ENCODE measurements around the gene REN. TPM values are rescaled to one million over a fixed set of nuclear protein-coding genes. Genes with fewer than 3 reads are reported as not detected.

The REN gene
- total RNA-seq, 1 experiment from 2014 or later = not detected

DNA sequence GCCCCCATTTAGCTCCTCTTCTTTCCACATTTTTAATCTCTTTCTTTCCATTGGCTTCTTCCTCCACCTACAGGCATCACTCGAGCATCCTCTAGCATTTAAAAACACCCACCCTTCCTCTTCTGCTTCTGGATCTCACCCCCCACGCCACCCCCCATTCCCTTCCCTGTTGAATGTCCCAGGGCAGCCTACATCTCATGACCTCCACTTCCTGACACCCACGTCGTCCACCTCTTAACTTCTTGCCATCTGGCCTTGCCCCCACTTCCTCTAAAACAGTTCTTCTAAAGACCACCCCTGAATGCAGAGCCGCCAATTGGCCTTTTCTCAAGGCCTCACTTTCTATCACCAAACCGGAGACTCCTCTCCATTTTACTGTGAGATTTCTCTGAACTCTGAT is 8.2 kb downstream of the REN start:
- Mint-ChIP-seq H3K36me3 (ENCODE audit: insufficient read depth in 1 of 3, low read depth in 3 of 3) (no peaks in the 10 kb centered on the region; a peak in 2 of 7 replicates), H3K9me3 (no peaks in the 10 kb centered on the region), H3K4me1 (peaks cover 5 to 6% of the 10 kb centered on the region in 2 experiments; a peak in 3 of 4 replicates), H3K27me3 (ENCODE audit: low read depth) (peaks cover 31% of the 10 kb centered on the region), H3K4me3 (no peak overlapping the region), H3K27ac (0 out of 7 replicates have a peak overlapping the region, but pooled peaks of 1 of the 3 experiments have one; percentile 0)
- H3K4ac ChIP-seq (ENCODE audit: low read depth, low read length) = no peak overlapping the region
- H3K9me3 ChIP-seq (ENCODE audit: control insufficient read depth, low read depth, low read length) = no peaks in the 10 kb centered on the region
- no peak overlapping the region for H3K9ac ChIP-seq (ENCODE audit: extremely low read depth, insufficient read length, low read length)
- no peak overlapping the region for H2BK120ac ChIP-seq (ENCODE audit: low read depth, low read length, poor library complexity, severe bottlenecking)
- TF ChIP-seq, protein P1, sequence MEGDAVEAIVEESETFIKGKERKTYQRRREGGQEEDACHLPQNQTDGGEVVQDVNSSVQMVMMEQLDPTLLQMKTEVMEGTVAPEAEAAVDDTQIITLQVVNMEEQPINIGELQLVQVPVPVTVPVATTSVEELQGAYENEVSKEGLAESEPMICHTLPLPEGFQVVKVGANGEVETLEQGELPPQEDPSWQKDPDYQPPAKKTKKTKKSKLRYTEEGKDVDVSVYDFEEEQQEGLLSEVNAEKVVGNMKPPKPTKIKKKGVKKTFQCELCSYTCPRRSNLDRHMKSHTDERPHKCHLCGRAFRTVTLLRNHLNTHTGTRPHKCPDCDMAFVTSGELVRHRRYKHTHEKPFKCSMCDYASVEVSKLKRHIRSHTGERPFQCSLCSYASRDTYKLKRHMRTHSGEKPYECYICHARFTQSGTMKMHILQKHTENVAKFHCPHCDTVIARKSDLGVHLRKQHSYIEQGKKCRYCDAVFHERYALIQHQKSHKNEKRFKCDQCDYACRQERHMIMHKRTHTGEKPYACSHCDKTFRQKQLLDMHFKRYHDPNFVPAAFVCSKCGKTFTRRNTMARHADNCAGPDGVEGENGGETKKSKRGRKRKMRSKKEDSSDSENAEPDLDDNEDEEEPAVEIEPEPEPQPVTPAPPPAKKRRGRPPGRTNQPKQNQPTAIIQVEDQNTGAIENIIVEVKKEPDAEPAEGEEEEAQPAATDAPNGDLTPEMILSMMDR (conservative IDR thresholded peaks at IDR 0.05) = no peak
- DNase-seq = no peak
- no peak overlapping the region for H3K4me2 ChIP-seq (ENCODE audit: insufficient read depth, insufficient read length, low read length)
- H4K91ac ChIP-seq (ENCODE audit: insufficient read length, low read depth, low read length) = no peak overlapping the region
- no peak overlapping the region for H4K5ac ChIP-seq (ENCODE audit: insufficient read length, low read depth, low read length)
- no peak overlapping the region for H3K27ac ChIP-seq (ENCODE audit: insufficient read length, low read depth, low read length)
- no peak overlapping the region for H3K14ac ChIP-seq (ENCODE audit: insufficient read depth, low read length)
- H3T11ph ChIP-seq (ENCODE audit: low read length) = no peak overlapping the region
- no peak overlapping the region for H2BK15ac ChIP-seq (ENCODE audit: low read depth, low read length)
- no peaks in the 10 kb centered on the region for H3K79me1 ChIP-seq (ENCODE audit: insufficient read depth, low read depth, low read length, poor library complexity, severe bottlenecking)
- H3K4me1 ChIP-seq (ENCODE audit: insufficient read depth, low read length) = no peaks in the 10 kb centered on the region
- no peak overlapping the region for H3K23ac ChIP-seq (ENCODE audit: insufficient read length, low read depth, low read length)
- no peak overlapping the region for H4K8ac ChIP-seq (replicated peaks; ENCODE audit: insufficient read length, low read depth, low read length)
- no peak overlapping the region for H2AK5ac ChIP-seq (ENCODE audit: insufficient read length, low read length)
- no CpG with 5 or more reads among the region's 6 CpGs for WGBS (ENCODE audit: extremely low coverage, insufficient read length, low lambda C conversion rate)
- no peak overlapping the region for H3K56ac ChIP-seq (ENCODE audit: insufficient read length, low read depth, low read length)
- H2BK12ac ChIP-seq (ENCODE audit: insufficient read length, low read depth, low read length) = no peak overlapping the region
- H3K79me2 ChIP-seq (ENCODE audit: insufficient read depth, low read length) = no peaks in the 10 kb centered on the region
- H3K18ac ChIP-seq (ENCODE audit: insufficient read length, low read depth, low read length) = no peak overlapping the region
- H3K27me3 ChIP-seq (ENCODE audit: insufficient read depth, low read length) = no peaks in the 10 kb centered on the region; the same call in 1 of the 2 replicates
- H2BK20ac ChIP-seq (ENCODE audit: low read depth, low read length, poor library complexity, severe bottlenecking) = no peak overlapping the region
- no peaks in the 10 kb centered on the region for H3K23me2 ChIP-seq (ENCODE audit: insufficient read length, low read depth, low read length, poor library complexity, severe bottlenecking)
- H4K20me1 ChIP-seq (ENCODE audit: control insufficient read depth, insufficient read depth, insufficient read length) = no peaks in the 10 kb centered on the region
- no peak overlapping the region for H2AFZ ChIP-seq (ENCODE audit: low read length)
- no peak overlapping the region for H2BK5ac ChIP-seq (ENCODE audit: insufficient read length, low read length)

All from H9 (cell line).